Gastrocnemius medialis (tissue), 4 donors: ENCODE data around the gene TAS1R2. TPM values are rescaled to one million over a fixed set of nuclear protein-coding genes. Genes with fewer than 3 reads are reported as not detected.

Source experiments
- ATAC-seq, 2 donors: fragments of 150-250 bp; one replicate each; pipeline ENCODE4 v1.9.1; 2016
- DNase-seq, 2 donors: peaks; one replicate each; pipeline ENCODE4 v3.0.0-alpha.2; 2019
- H3K27ac ChIP-seq, 4 donors: fragments of 200-600 bp; sonication (generic); 1 replicate in 1 of 4; 2 replicates in 3 of 4; pipeline ENCODE4 v1.5.1; 2016 to 2018; ENCODE audit warnings: mild to moderate bottlenecking in 2 of 4, moderate library complexity in 1 of 4
- H3K27me3 ChIP-seq, 3 donors: fragments of 200-600 bp; sonication (generic) in 2 of 3; 1 replicate in 1 of 3; 2 replicates in 2 of 3; pipeline versions ENCODE4 v1.5.1 to v1.6.0; 2016 to 2019; ENCODE audit warnings: mild to moderate bottlenecking in 1 of 3, moderate library complexity in 1 of 3
- H3K36me3 ChIP-seq, 2 donors: fragments of 200-600 bp; sonication (generic) in 1 of 2; one replicate each; pipeline ENCODE4 v1.5.1; 2017 to 2018
- H3K4me1 ChIP-seq, 2 donors: fragments of 200-600 bp; sonication (generic) in 1 of 2; one replicate each; pipeline ENCODE4 v1.5.1; 2016 to 2017; ENCODE audit warnings: mild to moderate bottlenecking in 2 of 2
- H3K4me3 ChIP-seq, 4 donors: fragments of 200-600 bp; sonication (generic) in 3 of 4; 1 replicate in 1 of 4; 2 replicates in 3 of 4; pipeline ENCODE4 v1.5.1; 2016 to 2019; ENCODE audit warnings: mild to moderate bottlenecking in 2 of 4
- H3K9me3 ChIP-seq, 3 donors: fragments of 200-600 bp; sonication (generic) in 2 of 3; 1 replicate in 1 of 3; 2 replicates in 2 of 3; pipeline ENCODE4 v1.5.1; 2016 to 2019
- CTCF ChIP-seq, 5 experiments: fragments of 450-650 bp in 3 of 5; fragments of 200-600 bp in 2 of 5; sonication (generic) in 2 of 5; IDR thresholded peaks in 4 of 5; conservative IDR thresholded peaks in 1 of 5; 1 replicate in 4 of 5; 2 replicates in 1 of 5; pipeline ENCODE4 v1.5.1; 2016 to 2019; ENCODE audit warnings: antibody characterized with exemption in 5 of 5, mild to moderate bottlenecking in 3 of 5, moderate library complexity in 3 of 5
- POLR2A ChIP-seq, 2 donors: fragments of 450-650 bp; IDR thresholded peaks; one replicate each; pipeline ENCODE4 v1.6.1; 2017; ENCODE audit warnings: antibody characterized with exemption in 2 of 2, mild to moderate bottlenecking in 2 of 2, moderate library complexity in 2 of 2
- in situ Hi-C, 4 donors: fragments of 200-750 bp; cut with MboI; loops; one replicate each; pipeline versions ENCODE4 v1.15.0 to v1.8.0; 2017; ENCODE audit warnings: low sequenced_read_pairs in 4 of 4
- intact Hi-C: fragments of 100-400 bp; cut with DNase I; formaldehyde crosslinking; loops from one replicate; pipeline ENCODE4 v1.15.1; 2023; ENCODE audit warnings: low total_unique reads
- total RNA-seq, 4 donors: library from RNA; depleted of rRNA; stranded (reverse); fragments of >200 nt; gene quantifications; one replicate each; pipeline versions ENCODE4 v1.1.0 to v1.2.3, GENCODE V29; 2016

Gene TAS1R2
- total RNA-seq, 4 donors from 2014 or later: not detected

- in situ Hi-C loops (no loop called here), intact Hi-C loops (no loop called here)
These were observed 10.6 kb upstream of the TAS1R2 start for GRCh38 chr1:18869847-18870594.

GRCh38 chr1:18868801-18869424 is 9.5 kb upstream of the TAS1R2 start:
- Histone ChIP-seq H3K36me3 (peaks cover 0 to 8% of the 10 kb centered on the region in 2 donors), H3K4me1 (no peaks in the 10 kb centered on the region), H3K9me3 (no peaks in the 10 kb centered on the region), H3K27me3 (no peaks in the 10 kb centered on the region), H3K4me3 (no peak overlapping the region), H3K27ac (no peak overlapping the region)
- in situ Hi-C loops (no loop called here), intact Hi-C loops (no loop called here)
- DNase-seq (no peak), ATAC-seq (no peak)
- TF ChIP-seq CTCF (IDR thresholded peaks at IDR 0.05 in 4 of 5, conservative IDR thresholded peaks at IDR 0.05 in 1 of 5): no peak
- TF ChIP-seq POLR2A (IDR thresholded peaks at IDR 0.05): no peak

More at GRCh38 chr1:18869847-18870594, 10.6 kb upstream of the TAS1R2 start:
- no peak for TF ChIP-seq CTCF (IDR thresholded peaks at IDR 0.05 in 4 of 5, conservative IDR thresholded peaks at IDR 0.05 in 1 of 5)
- TF ChIP-seq POLR2A (IDR thresholded peaks at IDR 0.05): no peak
- no peak overlapping the region for H3K27ac ChIP-seq
- H3K9me3 ChIP-seq: no peaks in the 10 kb centered on the region
- DNase-seq (no peak), ATAC-seq (no peak)
- peaks cover 0 to 3% of the 10 kb centered on the region in 2 donors for H3K4me1 ChIP-seq
- peaks cover 0 to 8% of the 10 kb centered on the region in 2 donors for H3K36me3 ChIP-seq
- no peak overlapping the region for H3K4me3 ChIP-seq
- no peaks in the 10 kb centered on the region for H3K27me3 ChIP-seq

- Histone ChIP-seq H3K4me1 (no peaks in the 10 kb centered on the region), H3K36me3 (peaks cover 0 to 8% of the 10 kb centered on the region in 2 donors), H3K4me3 (no peak overlapping the region), H3K27me3 (no peaks in the 10 kb centered on the region), H3K9me3 (no peaks in the 10 kb centered on the region), H3K27ac (no peak overlapping the region)
- intact Hi-C loops (no loop called here), in situ Hi-C loops (no loop called here)
- no peak for TF ChIP-seq CTCF (IDR thresholded peaks at IDR 0.05 in 4 of 5, conservative IDR thresholded peaks at IDR 0.05 in 1 of 5)
- TF ChIP-seq POLR2A (IDR thresholded peaks at IDR 0.05): no peak
- ATAC-seq (no peak), DNase-seq (no peak)
These were observed 8.9 kb upstream of the TAS1R2 start for GRCh38 chr1:18868354-18868753.

- in situ Hi-C loops: no loop called here
- DNase-seq: no peak
- no peak for TF ChIP-seq POLR2A (IDR thresholded peaks at IDR 0.05)
- TF ChIP-seq CTCF (IDR thresholded peaks at IDR 0.05 in 4 of 5, conservative IDR thresholded peaks at IDR 0.05 in 1 of 5): no peak
- no peaks in the 10 kb centered on the region for H3K9me3 ChIP-seq
- intact Hi-C loops: no loop called here
- H3K27me3 ChIP-seq: no peaks in the 10 kb centered on the region
- no peaks in the 10 kb centered on the region for H3K4me1 ChIP-seq
- ATAC-seq: no peak
- no peak overlapping the region for H3K27ac ChIP-seq
- no peaks in the 10 kb centered on the region for H3K36me3 ChIP-seq
- no peak overlapping the region for H3K4me3 ChIP-seq
These were observed 7.4 kb upstream of the TAS1R2 start for GRCh38 chr1:18866846-18867245.
